GM23338 (cell line): ENCODE data around the gene BLACAT1. TPM values are rescaled to one million over a fixed set of nuclear protein-coding genes. Genes with fewer than 3 reads are reported as not detected.
A peak's percentile ranks its signal among the peaks of the same experiment; 100 is the strongest.

Source experiments
- ATAC-seq: fragments of 200-7000 bp; cut with Tn5 transposase; 3 replicates; pipeline ENCODE4 v1.9.1; 2020
- DNase-seq: peaks from one replicate; pipeline ENCODE4 v3.0.0-alpha.2; 2015; ENCODE audit warnings: low spot score
- H2AFZ ChIP-seq: fragments of 200-600 bp; sonication (generic); 2 replicates; pipeline ENCODE4 v1.8.0; 2016; ENCODE audit warnings: antibody characterized with exemption, mild to moderate bottlenecking, moderate library complexity
- H3F3A ChIP-seq: fragments of 200-600 bp; sonication (generic); replicated peaks from 2 replicates; pipeline ENCODE4 v1.8.0; 2017; ENCODE audit warnings: antibody characterized with exemption, mixed run types, low read depth
- H3K27ac ChIP-seq: fragments of 200-600 bp; sonication (generic); 2 replicates; pipeline ENCODE4 v1.6.1; 2016; ENCODE audit warnings: low read depth
- H3K27me3 ChIP-seq: fragments of 200-600 bp; sonication (generic); 2 replicates; pipeline ENCODE4 v1.8.0; 2016; ENCODE audit warnings: mild to moderate bottlenecking, mixed run types, moderate library complexity; ENCODE audit not compliant: insufficient read depth
- H3K36me3 ChIP-seq: fragments of 200-600 bp; sonication (generic); 2 replicates; pipeline ENCODE4 v1.8.0; 2016; ENCODE audit warnings: mild to moderate bottlenecking; ENCODE audit not compliant: insufficient read depth
- H3K4me1 ChIP-seq: fragments of 200-600 bp; sonication (generic); 2 replicates; pipeline ENCODE4 v1.8.0; 2016; ENCODE audit warnings: mild to moderate bottlenecking, moderate library complexity; ENCODE audit not compliant: insufficient read depth
- H3K4me2 ChIP-seq: fragments of 200-600 bp; sonication (generic); 2 replicates; pipeline ENCODE4 v1.7.1; 2017; ENCODE audit warnings: mixed run types
- H3K4me3 ChIP-seq: fragments of 200-600 bp; sonication (generic); 2 replicates; pipeline ENCODE4 v1.6.1; 2016; ENCODE audit warnings: mixed run types
- H3K79me2 ChIP-seq: fragments of 200-600 bp; sonication (generic); replicated peaks from 2 replicates; pipeline ENCODE4 v1.8.0; 2017; ENCODE audit warnings: mild to moderate bottlenecking; ENCODE audit not compliant: insufficient read depth
- H3K9me2 ChIP-seq: fragments of 200-600 bp; sonication (generic); 2 replicates; pipeline ENCODE4 v1.8.0; 2017; ENCODE audit not compliant: insufficient read depth
- H4K20me1 ChIP-seq: fragments of 200-600 bp; sonication (generic); replicated peaks from 2 replicates; pipeline ENCODE4 v1.8.0; 2017; ENCODE audit warnings: mild to moderate bottlenecking; ENCODE audit not compliant: insufficient read depth
- H3K27ac Mint-ChIP-seq: 2 replicates; pipeline ENCODE4 v1.8.0; 2020; ENCODE audit warnings: inconsistent platforms, mild to moderate bottlenecking, moderate library complexity, mixed read lengths
- H3K27me3 Mint-ChIP-seq: 3 replicates; pipeline ENCODE4 v1.8.0; 2022; ENCODE audit warnings: low read depth, mild to moderate bottlenecking, moderate library complexity, mixed read lengths, inconsistent platforms; ENCODE audit not compliant: insufficient read depth, poor library complexity
- H3K36me3 Mint-ChIP-seq: 3 replicates; pipeline ENCODE4 v1.8.0; 2021; ENCODE audit warnings: low read depth, mild to moderate bottlenecking, inconsistent platforms, moderate library complexity, mixed read lengths
- H3K4me1 Mint-ChIP-seq: 3 replicates; pipeline ENCODE4 v1.8.0; 2020; ENCODE audit warnings: mild to moderate bottlenecking, inconsistent platforms, mixed read lengths
- H3K4me3 Mint-ChIP-seq: 3 replicates; pipeline ENCODE4 v1.8.0; 2021; ENCODE audit warnings: moderate library complexity, mild to moderate bottlenecking, inconsistent platforms, mixed read lengths
- H3K9me3 Mint-ChIP-seq: 3 replicates; pipeline ENCODE4 v1.8.0; 2020; ENCODE audit warnings: moderate library complexity, mild to moderate bottlenecking, inconsistent platforms, mixed read lengths
- CREB1 ChIP-seq: fragments of 250-450 bp; sonication (Bioruptor Pico); IDR thresholded peaks from 2 replicates; pipeline ENCODE4 v1.5.0; 2020; ENCODE audit warnings: low read depth, mild to moderate bottlenecking, moderate library complexity
- JUNB ChIP-seq: IDR thresholded peaks from one replicate; pipeline ENCODE4 v1.6.1; 2016; ENCODE audit warnings: antibody characterized with exemption; ENCODE audit not compliant: unreplicated experiment
- polyA plus RNA-seq: library from polyadenylated mRNA; unstranded; fragments of >200 nt; fragmentation: Nextera tagmentation; extraction: Ambion mirVana; gene quantifications from 2 replicates; pipeline ENCODE4 v1.2.1, GENCODE V29; 2016
- total RNA-seq: library from RNA; depleted of rRNA; stranded (reverse); fragments of >200 nt; shearing (Covaris generic); gene quantifications from 2 replicates; pipeline ENCODE4 v1.2.3, GENCODE V29; 2014
- TF ChIP-seq, protein P1 (sequence below): IDR thresholded peaks from one replicate; pipeline ENCODE4 v1.6.1; 2018; ENCODE audit warnings: antibody characterized with exemption; ENCODE audit not compliant: unreplicated experiment
- TF ChIP-seq, protein P2 (sequence below), 2 experiments: fragments of 200-600 bp in 1 of 2; sonication (generic) in 1 of 2; conservative IDR thresholded peaks; 2 replicates each; pipeline versions ENCODE4 v1.5.1 to v1.6.1; 2016 to 2017; ENCODE audit warnings: antibody characterized with exemption in 2 of 2, low read depth in 2 of 2, mild to moderate bottlenecking in 2 of 2, moderate library complexity in 1 of 2
- TF ChIP-seq, protein P3 (sequence below): fragments of 250-450 bp; sonication (Bioruptor Pico); IDR thresholded peaks from 2 replicates; pipeline ENCODE4 v1.5.0; 2020; ENCODE audit warnings: mild to moderate bottlenecking, moderate library complexity

The BLACAT1 gene
- total and polyA plus RNA-seq, 2 experiments from 2014 or later, result 1.6 to 6.2 TPM

DNA sequence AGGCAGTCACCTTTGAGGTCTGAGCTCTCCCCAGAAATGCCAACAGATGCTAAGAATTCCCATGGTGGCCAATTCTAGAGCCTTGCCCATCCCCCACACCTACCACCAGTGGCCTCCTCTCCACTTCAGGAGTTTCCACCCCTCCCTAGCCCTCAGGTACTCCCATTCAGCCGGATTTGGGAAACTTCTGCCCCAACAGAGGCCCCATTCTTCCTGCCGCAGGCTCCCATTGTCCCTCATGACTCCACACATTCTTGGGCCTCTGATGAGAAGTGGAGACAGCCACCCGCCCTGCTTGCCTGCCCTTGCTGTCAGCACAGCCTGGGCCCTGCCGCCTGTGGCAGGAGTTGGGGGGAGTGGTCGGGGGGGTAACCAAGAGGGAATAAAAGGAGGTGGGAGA is 4.6 kb downstream of the BLACAT1 start:
- peaks cover 29% of the 10 kb centered on the region for H3F3A ChIP-seq
- Mint-ChIP-seq H3K27ac (peak overlapping the region; percentile 95), H3K4me1 (peaks cover 80% of the 10 kb centered on the region), H3K36me3 (peaks cover 33% of the 10 kb centered on the region), H3K4me3 (peak overlapping the region; percentile 80), H3K9me3 (no peaks in the 10 kb centered on the region; the same call in 2 of the 3 replicates), H3K27me3 (peaks cover 28% of the 10 kb centered on the region)
- peaks cover 7% of the 10 kb centered on the region; the same call in 1 of the 2 replicates for H4K20me1 ChIP-seq
- peaks cover 11% of the 10 kb centered on the region for H3K79me2 ChIP-seq
- peak overlapping the region; percentile 87; the same call in 1 of the 2 replicates for H3K27ac ChIP-seq
- H3K36me3 ChIP-seq, result no peaks in the 10 kb centered on the region
- TF ChIP-seq, protein P1, sequence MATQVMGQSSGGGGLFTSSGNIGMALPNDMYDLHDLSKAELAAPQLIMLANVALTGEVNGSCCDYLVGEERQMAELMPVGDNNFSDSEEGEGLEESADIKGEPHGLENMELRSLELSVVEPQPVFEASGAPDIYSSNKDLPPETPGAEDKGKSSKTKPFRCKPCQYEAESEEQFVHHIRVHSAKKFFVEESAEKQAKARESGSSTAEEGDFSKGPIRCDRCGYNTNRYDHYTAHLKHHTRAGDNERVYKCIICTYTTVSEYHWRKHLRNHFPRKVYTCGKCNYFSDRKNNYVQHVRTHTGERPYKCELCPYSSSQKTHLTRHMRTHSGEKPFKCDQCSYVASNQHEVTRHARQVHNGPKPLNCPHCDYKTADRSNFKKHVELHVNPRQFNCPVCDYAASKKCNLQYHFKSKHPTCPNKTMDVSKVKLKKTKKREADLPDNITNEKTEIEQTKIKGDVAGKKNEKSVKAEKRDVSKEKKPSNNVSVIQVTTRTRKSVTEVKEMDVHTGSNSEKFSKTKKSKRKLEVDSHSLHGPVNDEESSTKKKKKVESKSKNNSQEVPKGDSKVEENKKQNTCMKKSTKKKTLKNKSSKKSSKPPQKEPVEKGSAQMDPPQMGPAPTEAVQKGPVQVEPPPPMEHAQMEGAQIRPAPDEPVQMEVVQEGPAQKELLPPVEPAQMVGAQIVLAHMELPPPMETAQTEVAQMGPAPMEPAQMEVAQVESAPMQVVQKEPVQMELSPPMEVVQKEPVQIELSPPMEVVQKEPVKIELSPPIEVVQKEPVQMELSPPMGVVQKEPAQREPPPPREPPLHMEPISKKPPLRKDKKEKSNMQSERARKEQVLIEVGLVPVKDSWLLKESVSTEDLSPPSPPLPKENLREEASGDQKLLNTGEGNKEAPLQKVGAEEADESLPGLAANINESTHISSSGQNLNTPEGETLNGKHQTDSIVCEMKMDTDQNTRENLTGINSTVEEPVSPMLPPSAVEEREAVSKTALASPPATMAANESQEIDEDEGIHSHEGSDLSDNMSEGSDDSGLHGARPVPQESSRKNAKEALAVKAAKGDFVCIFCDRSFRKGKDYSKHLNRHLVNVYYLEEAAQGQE, result no peak
- TF ChIP-seq, protein P2, sequence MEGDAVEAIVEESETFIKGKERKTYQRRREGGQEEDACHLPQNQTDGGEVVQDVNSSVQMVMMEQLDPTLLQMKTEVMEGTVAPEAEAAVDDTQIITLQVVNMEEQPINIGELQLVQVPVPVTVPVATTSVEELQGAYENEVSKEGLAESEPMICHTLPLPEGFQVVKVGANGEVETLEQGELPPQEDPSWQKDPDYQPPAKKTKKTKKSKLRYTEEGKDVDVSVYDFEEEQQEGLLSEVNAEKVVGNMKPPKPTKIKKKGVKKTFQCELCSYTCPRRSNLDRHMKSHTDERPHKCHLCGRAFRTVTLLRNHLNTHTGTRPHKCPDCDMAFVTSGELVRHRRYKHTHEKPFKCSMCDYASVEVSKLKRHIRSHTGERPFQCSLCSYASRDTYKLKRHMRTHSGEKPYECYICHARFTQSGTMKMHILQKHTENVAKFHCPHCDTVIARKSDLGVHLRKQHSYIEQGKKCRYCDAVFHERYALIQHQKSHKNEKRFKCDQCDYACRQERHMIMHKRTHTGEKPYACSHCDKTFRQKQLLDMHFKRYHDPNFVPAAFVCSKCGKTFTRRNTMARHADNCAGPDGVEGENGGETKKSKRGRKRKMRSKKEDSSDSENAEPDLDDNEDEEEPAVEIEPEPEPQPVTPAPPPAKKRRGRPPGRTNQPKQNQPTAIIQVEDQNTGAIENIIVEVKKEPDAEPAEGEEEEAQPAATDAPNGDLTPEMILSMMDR (conservative IDR thresholded peaks at IDR 0.05; ENCODE audit: low read depth in 2 of 2), result no peak
- TF ChIP-seq, protein P3, sequence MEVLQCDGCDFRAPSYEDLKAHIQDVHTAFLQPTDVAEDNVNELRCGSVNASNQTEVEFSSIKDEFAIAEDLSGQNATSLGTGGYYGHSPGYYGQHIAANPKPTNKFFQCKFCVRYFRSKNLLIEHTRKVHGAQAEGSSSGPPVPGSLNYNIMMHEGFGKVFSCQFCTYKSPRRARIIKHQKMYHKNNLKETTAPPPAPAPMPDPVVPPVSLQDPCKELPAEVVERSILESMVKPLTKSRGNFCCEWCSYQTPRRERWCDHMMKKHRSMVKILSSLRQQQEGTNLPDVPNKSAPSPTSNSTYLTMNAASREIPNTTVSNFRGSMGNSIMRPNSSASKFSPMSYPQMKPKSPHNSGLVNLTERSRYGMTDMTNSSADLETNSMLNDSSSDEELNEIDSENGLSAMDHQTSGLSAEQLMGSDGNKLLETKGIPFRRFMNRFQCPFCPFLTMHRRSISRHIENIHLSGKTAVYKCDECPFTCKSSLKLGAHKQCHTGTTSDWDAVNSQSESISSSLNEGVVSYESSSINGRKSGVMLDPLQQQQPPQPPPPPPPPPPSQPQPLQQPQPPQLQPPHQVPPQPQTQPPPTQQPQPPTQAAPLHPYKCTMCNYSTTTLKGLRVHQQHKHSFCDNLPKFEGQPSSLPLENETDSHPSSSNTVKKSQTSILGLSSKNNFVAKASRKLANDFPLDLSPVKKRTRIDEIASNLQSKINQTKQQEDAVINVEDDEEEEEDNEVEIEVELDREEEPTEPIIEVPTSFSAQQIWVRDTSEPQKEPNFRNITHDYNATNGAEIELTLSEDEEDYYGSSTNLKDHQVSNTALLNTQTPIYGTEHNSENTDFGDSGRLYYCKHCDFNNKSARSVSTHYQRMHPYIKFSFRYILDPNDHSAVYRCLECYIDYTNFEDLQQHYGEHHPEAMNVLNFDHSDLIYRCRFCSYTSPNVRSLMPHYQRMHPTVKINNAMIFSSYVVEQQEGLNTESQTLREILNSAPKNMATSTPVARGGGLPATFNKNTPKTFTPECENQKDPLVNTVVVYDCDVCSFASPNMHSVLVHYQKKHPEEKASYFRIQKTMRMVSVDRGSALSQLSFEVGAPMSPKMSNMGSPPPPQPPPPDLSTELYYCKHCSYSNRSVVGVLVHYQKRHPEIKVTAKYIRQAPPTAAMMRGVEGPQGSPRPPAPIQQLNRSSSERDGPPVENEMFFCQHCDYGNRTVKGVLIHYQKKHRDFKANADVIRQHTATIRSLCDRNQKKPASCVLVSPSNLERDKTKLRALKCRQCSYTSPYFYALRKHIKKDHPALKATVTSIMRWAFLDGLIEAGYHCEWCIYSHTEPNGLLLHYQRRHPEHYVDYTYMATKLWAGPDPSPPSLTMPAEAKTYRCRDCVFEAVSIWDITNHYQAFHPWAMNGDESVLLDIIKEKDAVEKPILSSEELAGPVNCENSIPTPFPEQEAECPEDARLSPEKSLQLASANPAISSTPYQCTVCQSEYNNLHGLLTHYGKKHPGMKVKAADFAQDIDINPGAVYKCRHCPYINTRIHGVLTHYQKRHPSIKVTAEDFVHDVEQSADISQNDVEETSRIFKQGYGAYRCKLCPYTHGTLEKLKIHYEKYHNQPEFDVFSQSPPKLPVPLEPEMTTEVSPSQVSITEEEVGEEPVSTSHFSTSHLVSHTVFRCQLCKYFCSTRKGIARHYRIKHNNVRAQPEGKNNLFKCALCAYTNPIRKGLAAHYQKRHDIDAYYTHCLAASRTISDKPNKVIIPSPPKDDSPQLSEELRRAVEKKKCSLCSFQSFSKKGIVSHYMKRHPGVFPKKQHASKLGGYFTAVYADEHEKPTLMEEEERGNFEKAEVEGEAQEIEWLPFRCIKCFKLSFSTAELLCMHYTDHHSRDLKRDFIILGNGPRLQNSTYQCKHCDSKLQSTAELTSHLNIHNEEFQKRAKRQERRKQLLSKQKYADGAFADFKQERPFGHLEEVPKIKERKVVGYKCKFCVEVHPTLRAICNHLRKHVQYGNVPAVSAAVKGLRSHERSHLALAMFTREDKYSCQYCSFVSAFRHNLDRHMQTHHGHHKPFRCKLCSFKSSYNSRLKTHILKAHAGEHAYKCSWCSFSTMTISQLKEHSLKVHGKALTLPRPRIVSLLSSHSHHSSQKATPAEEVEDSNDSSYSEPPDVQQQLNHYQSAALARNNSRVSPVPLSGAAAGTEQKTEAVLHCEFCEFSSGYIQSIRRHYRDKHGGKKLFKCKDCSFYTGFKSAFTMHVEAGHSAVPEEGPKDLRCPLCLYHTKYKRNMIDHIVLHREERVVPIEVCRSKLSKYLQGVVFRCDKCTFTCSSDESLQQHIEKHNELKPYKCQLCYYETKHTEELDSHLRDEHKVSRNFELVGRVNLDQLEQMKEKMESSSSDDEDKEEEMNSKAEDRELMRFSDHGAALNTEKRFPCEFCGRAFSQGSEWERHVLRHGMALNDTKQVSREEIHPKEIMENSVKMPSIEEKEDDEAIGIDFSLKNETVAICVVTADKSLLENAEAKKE (CRISPR knock-in tag), result peak; percentile 76; the same call in 1 of the 2 replicates
- no peak for TF ChIP-seq JUNB
- TF ChIP-seq CREB1 (CRISPR knock-in tag), result 0 out of 2 replicates have a peak, but pooled peaks have one; percentile 8
- H3K4me3 ChIP-seq, result peak overlapping the region; percentile 52
- DNase-seq (peak; percentile 75), ATAC-seq (peak; percentile 8)
- H2AFZ ChIP-seq, result no peak overlapping the region
- H3K4me2 ChIP-seq, result peak overlapping the region; percentile 91
- H3K27me3 ChIP-seq, result peaks cover 50% of the 10 kb centered on the region
- peaks cover 79% of the 10 kb centered on the region for H3K4me1 ChIP-seq
- no peaks in the 10 kb centered on the region for H3K9me2 ChIP-seq
